Spinal cord (tissue), 10 donors: ENCODE data around the gene HDAC4. TPM values are rescaled to one million over a fixed set of nuclear protein-coding genes. Genes with fewer than 3 reads are reported as not detected.

Experiments
- DNase-seq, 6 donors: peaks; one replicate each; pipeline versions ENCODE4 v3.0.0 to v3.0.0-alpha.2; 2013 to 2015; ENCODE audit warnings: low spot score in 6 of 6, low read depth in 4 of 6
- H3K27ac ChIP-seq: one replicate; pipeline ENCODE4 v1.5.1; 2013; ENCODE audit warnings: low read depth, low read length, control low read depth
- H3K27me3 ChIP-seq: one replicate; pipeline ENCODE4 v1.6.1; 2013; ENCODE audit warnings: low read length; ENCODE audit not compliant: control insufficient read depth, insufficient read depth
- H3K36me3 ChIP-seq: one replicate; pipeline ENCODE4 v1.6.1; 2013; ENCODE audit warnings: low read length; ENCODE audit not compliant: control insufficient read depth, insufficient read depth
- H3K4me1 ChIP-seq: one replicate; pipeline ENCODE4 v1.6.1; 2013; ENCODE audit warnings: low read length; ENCODE audit not compliant: control insufficient read depth, insufficient read depth
- H3K4me3 ChIP-seq: one replicate; pipeline ENCODE4 v1.5.1; 2013; ENCODE audit warnings: low read depth, low read length, control low read depth
- H3K9me3 ChIP-seq: one replicate; pipeline ENCODE4 v1.6.1; 2013; ENCODE audit warnings: low read length; ENCODE audit not compliant: control insufficient read depth, insufficient read depth
- WGBS: methylation state at CpG from one replicate; pipeline ENCODE4 v1.1.5; 2013; ENCODE audit warnings: missing lambda C conversion rate; ENCODE audit not compliant: insufficient coverage; 5-methylcytosine and 5-hydroxymethylcytosine counted together
- polyA plus RNA-seq, 2 donors: library from polyadenylated mRNA; unstranded; fragments of 120-200 nt; gene quantifications; one replicate each; pipeline ENCODE4 v1.2.1, GENCODE V29; 2013; ENCODE audit not compliant: insufficient read length in 2 of 2
- total RNA-seq, 2 donors: library from RNA; depleted of rRNA in 1 of 2; stranded (reverse); fragments of 120-200 nt in 1 of 2; fragments of >200 nt in 1 of 2; gene quantifications; one replicate each; pipeline versions ENCODE4 v1.2.3 to v1.2.4, GENCODE V29; 2013 to 2014
- donor health status: healthy.

Gene HDAC4
- total and polyA plus RNA-seq, 4 donors = 20.7 to 35.3 (median 25.4) TPM

- no peak for DNase-seq
- Histone ChIP-seq H3K4me1 (no peaks in the 10 kb centered on the region), H3K36me3 (no peaks in the 10 kb centered on the region), H3K27me3 (no peaks in the 10 kb centered on the region), H3K27ac (no peak overlapping the region), H3K9me3 (no peaks in the 10 kb centered on the region), H3K4me3 (no peak overlapping the region)
- WGBS = 89% methylated on average over 5 of the region's 5 CpGs
Measured at GRCh38 chr2:239411117-239411516, 10.3 kb upstream of the HDAC4 start.

GRCh38 chr2:239409976-239410375, 9.2 kb upstream of the HDAC4 start:
- Histone ChIP-seq H3K9me3 (no peaks in the 10 kb centered on the region), H3K27me3 (no peaks in the 10 kb centered on the region), H3K4me3 (no peak overlapping the region), H3K27ac (no peak overlapping the region), H3K4me1 (no peaks in the 10 kb centered on the region), H3K36me3 (no peaks in the 10 kb centered on the region)
- 79% methylated on average over 4 of the region's 6 CpGs for WGBS
- DNase-seq = no peak

GRCh38 chr2:239407112-239407511, 6.3 kb upstream of the HDAC4 start:
- H3K4me3 ChIP-seq = no peak overlapping the region
- H3K9me3 ChIP-seq = no peaks in the 10 kb centered on the region
- H3K36me3 ChIP-seq = no peaks in the 10 kb centered on the region
- no peak for DNase-seq
- H3K27ac ChIP-seq = no peak overlapping the region
- WGBS = 81% methylated on average over 6 of the region's 13 CpGs
- H3K4me1 ChIP-seq = peaks cover under 1% of the 10 kb centered on the region
- H3K27me3 ChIP-seq = no peaks in the 10 kb centered on the region

- H3K27me3 ChIP-seq = no peaks in the 10 kb centered on the region
- no peak overlapping the region for H3K4me3 ChIP-seq
- H3K9me3 ChIP-seq = no peaks in the 10 kb centered on the region
- H3K36me3 ChIP-seq = no peaks in the 10 kb centered on the region
- no peak overlapping the region for H3K27ac ChIP-seq
- H3K4me1 ChIP-seq = peaks cover 6% of the 10 kb centered on the region
- 95% methylated on average over 11 of the region's 11 CpGs for WGBS
- DNase-seq = no peak
Measured at GRCh38 chr2:239406316-239406995, 5.6 kb upstream of the HDAC4 start.

GRCh38 chr2:239405071-239405470, 4.3 kb upstream of the HDAC4 start:
- peaks cover 6% of the 10 kb centered on the region for H3K4me1 ChIP-seq
- WGBS = 100% methylated on average over 3 of the region's 6 CpGs

GRCh38 chr2:239402666-239403065, 1.8 kb upstream of the HDAC4 start:
- 90% methylated on average over 11 of the region's 11 CpGs for WGBS
- no peak overlapping the region for H3K4me3 ChIP-seq

More at GRCh38 chr2:239405071-239405470, 4.3 kb upstream of the HDAC4 start:
- Histone ChIP-seq H3K9me3 (no peaks in the 10 kb centered on the region), H3K27ac (no peak overlapping the region), H3K36me3 (no peaks in the 10 kb centered on the region), H3K4me3 (no peak overlapping the region), H3K27me3 (no peaks in the 10 kb centered on the region)
- no peak for DNase-seq

GRCh38 chr2:239401881-239402233, 1.0 kb upstream of the HDAC4 start:
- no peaks in the 10 kb centered on the region for H3K27me3 ChIP-seq
- DNase-seq = peak in 1 of 6 donors; percentile 91

More at GRCh38 chr2:239402666-239403065, 1.8 kb upstream of the HDAC4 start:
- no peaks in the 10 kb centered on the region for H3K36me3 ChIP-seq
- H3K4me1 ChIP-seq = peaks cover 23% of the 10 kb centered on the region
- DNase-seq = no peak
- no peak overlapping the region for H3K27ac ChIP-seq
- H3K9me3 ChIP-seq = no peaks in the 10 kb centered on the region
- H3K27me3 ChIP-seq = no peaks in the 10 kb centered on the region

GRCh38 chr2:239401067-239401880, 454 bp upstream of the HDAC4 start:
- peak; percentile 97 to 100 (median 98) for DNase-seq
- Histone ChIP-seq H3K27me3 (no peaks in the 10 kb centered on the region), H3K9me3 (no peaks in the 10 kb centered on the region), H3K36me3 (no peaks in the 10 kb centered on the region), H3K4me3 (peak overlapping the region; percentile 100), H3K4me1 (peaks cover 33% of the 10 kb centered on the region), H3K27ac (peak overlapping the region; percentile 100)
- under 1% methylated on average over 89 of the region's 90 CpGs for WGBS

More at GRCh38 chr2:239401881-239402233, 1.0 kb upstream of the HDAC4 start:
- Histone ChIP-seq H3K4me3 (peak overlapping the region; percentile 100), H3K9me3 (no peaks in the 10 kb centered on the region), H3K27ac (peak overlapping the region; percentile 100), H3K4me1 (peaks cover 31% of the 10 kb centered on the region), H3K36me3 (no peaks in the 10 kb centered on the region)
- under 1% methylated on average over 27 of the region's 33 CpGs for WGBS

- DNase-seq = peak in 1 of 6 donors; percentile 45
- Histone ChIP-seq H3K27ac (peak overlapping the region; percentile 76), H3K27me3 (no peaks in the 10 kb centered on the region), H3K9me3 (no peaks in the 10 kb centered on the region), H3K4me3 (peak overlapping the region; percentile 52), H3K4me1 (peaks cover 33% of the 10 kb centered on the region), H3K36me3 (no peaks in the 10 kb centered on the region)
- under 1% methylated on average over 84 of the region's 87 CpGs for whole genome bisulfite sequencing
Measured at GRCh38 chr2:239399921-239400595, 762 bp downstream of the HDAC4 start.
